Stomach (tissue), 9 donors: ENCODE data around the gene IFITM10. TPM values are rescaled to one million over a fixed set of nuclear protein-coding genes. Genes with fewer than 3 reads are reported as not detected.

Experiments used
- DNase-seq, 2 donors: peaks; one replicate each; pipeline versions ENCODE4 v3.0.0 to v3.0.0-alpha.2; 2013 to 2019
- H3K27ac ChIP-seq, 5 donors: fragments of 200-600 bp in 4 of 5; sonication (generic) in 4 of 5; one replicate each; pipeline ENCODE4 v1.5.1; 2013 to 2019; ENCODE audit warnings: mild to moderate bottlenecking in 1 of 5, moderate library complexity in 1 of 5
- H3K27me3 ChIP-seq, 3 donors: fragments of 200-600 bp; sonication (generic); one replicate each; pipeline ENCODE4 v1.5.1; 2017 to 2019; ENCODE audit warnings: mixed run types in 1 of 3
- H3K36me3 ChIP-seq, 4 donors: fragments of 200-600 bp; sonication (generic); 1 replicate in 3 of 4; 2 replicates in 1 of 4; pipeline ENCODE4 v1.5.1; 2016 to 2019
- H3K4me1 ChIP-seq, 4 donors: fragments of 200-600 bp; sonication (generic); one replicate each; pipeline ENCODE4 v1.5.1; 2016 to 2019
- H3K4me3 ChIP-seq, 4 donors: fragments of 200-600 bp; sonication (generic) in 3 of 4; one replicate each; pipeline ENCODE4 v1.5.1; 2016 to 2019; ENCODE audit warnings: mild to moderate bottlenecking in 1 of 4
- H3K9me3 ChIP-seq, 4 donors: fragments of 200-600 bp; sonication (generic); one replicate each; pipeline ENCODE4 v1.5.1; 2016 to 2019
- CTCF ChIP-seq, 7 experiments: fragments of 450-650 bp in 4 of 7; fragments of 200-600 bp in 3 of 7; sonication (generic) in 3 of 7; IDR thresholded peaks; one replicate each; pipeline ENCODE4 v1.5.1; 2016 to 2019; ENCODE audit warnings: antibody characterized with exemption in 7 of 7, control low read depth in 2 of 7, mild to moderate bottlenecking in 1 of 7
- EP300 ChIP-seq: sonication (generic); formaldehyde crosslinking; IDR thresholded peaks from one replicate; pipeline ENCODE4 v1.6.1; 2017; ENCODE audit warnings: antibody characterized with exemption
- POLR2A ChIP-seq, 4 donors: fragments of 450-650 bp; IDR thresholded peaks; one replicate each; pipeline ENCODE4 v1.6.1; 2016; ENCODE audit warnings: antibody characterized with exemption in 4 of 4, control low read depth in 2 of 4, mild to moderate bottlenecking in 1 of 4, moderate library complexity in 1 of 4
- POLR2AphosphoS5 ChIP-seq, 3 donors: sonication (generic); formaldehyde crosslinking; IDR thresholded peaks; one replicate each; pipeline ENCODE4 v1.6.1; 2016; ENCODE audit warnings: antibody characterized with exemption in 3 of 3
- WGBS, 5 donors: extraction: QIAGEN DNeasy Blood & Tissue Kit in 3 of 5; methylation state at CpG; one replicate each; pipeline versions ENCODE4 v1.1.5 to v1.1.7; 2013 to 2018; 5-methylcytosine and 5-hydroxymethylcytosine counted together
- intact Hi-C: fragments of 100-400 bp; cut with DNase I; formaldehyde crosslinking; loops from one replicate; pipeline ENCODE4 v1.15.1; 2023; ENCODE audit warnings: low total_unique reads
- polyA plus RNA-seq, 3 donors: library from polyadenylated mRNA; stranded (reverse); fragments of 200-250 nt; gene quantifications; one replicate each; pipeline ENCODE4 v1.2.3, GENCODE V29; 2013
- total RNA-seq, 5 donors: library from RNA; depleted of rRNA; stranded (reverse); fragments of >200 nt; gene quantifications; one replicate each; pipeline versions ENCODE4 v1.1.0 to v1.2.3, GENCODE V29; 2014 to 2016
- donor health status: healthy with polysubstance abuse.
- donor health status: Bipolar disorder and iron deficiency.
- donor health status: healthy.

IFITM10 gene
- total and polyA plus RNA-seq, 8 donors, result 0.19 to 1.1 (median 0.84) TPM; not detected in 4

- TF ChIP-seq CTCF (IDR thresholded peaks at IDR 0.05) (no peak), POLR2A (IDR thresholded peaks at IDR 0.05) (no peak), POLR2AphosphoS5 (IDR thresholded peaks at IDR 0.05) (no peak)
- Histone ChIP-seq H3K36me3 (no peaks in the 10 kb centered on the region), H3K4me1 (no peaks in the 10 kb centered on the region), H3K27ac (no peak overlapping the region), H3K27me3 (peaks cover 6 to 84% (median 37%) of the 10 kb centered on the region in 3 donors), H3K9me3 (no peaks in the 10 kb centered on the region), H3K4me3 (no peak overlapping the region)
- intact Hi-C loops, result no loop called here
- 63 to 75% (median 68%) methylated on average over 9 of the region's 9 CpGs for WGBS, 5 donors
- no peak for DNase-seq
Observed at GRCh38 chr11:1729692-1730011, 20.7 kb downstream of the IFITM10 start.

DNA sequence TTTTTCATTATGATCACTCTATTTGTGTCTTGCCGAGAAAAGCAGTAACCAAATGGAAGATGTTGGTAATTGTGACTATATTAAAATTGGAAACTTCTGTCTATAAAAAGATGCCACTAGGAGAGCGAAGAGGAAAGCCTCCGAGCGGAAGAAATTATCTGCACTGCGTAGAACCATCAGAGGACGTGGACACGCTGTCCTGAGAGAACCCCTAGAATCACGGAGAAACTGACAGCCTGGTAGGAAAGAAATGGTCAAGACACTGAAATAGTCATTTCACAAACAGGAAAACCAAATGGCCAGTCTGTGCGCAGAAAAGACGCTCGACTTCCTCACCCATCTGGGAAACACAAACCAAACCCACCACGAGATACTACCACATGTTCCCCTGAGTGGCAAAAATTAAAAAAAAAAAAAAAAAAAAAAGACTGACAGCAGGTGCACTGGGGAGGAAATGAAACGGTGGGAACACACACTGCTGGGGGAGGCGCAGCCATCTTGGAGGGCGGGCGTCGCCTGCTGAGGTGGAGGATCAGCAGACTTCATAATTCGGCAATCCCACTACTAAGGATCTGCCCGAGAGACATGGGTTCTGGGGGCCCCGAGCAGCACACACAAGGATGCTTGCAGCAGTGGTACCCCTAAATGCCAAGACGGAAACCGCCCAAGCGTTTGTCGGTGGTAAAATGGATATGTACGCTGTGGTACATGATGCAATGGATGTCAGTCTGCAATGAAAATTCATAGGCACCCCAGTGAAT is 21.3 kb downstream of the IFITM10 start:
- TF ChIP-seq POLR2A (IDR thresholded peaks at IDR 0.05) (no peak), CTCF (IDR thresholded peaks at IDR 0.05) (no peak), EP300 (no peak), POLR2AphosphoS5 (IDR thresholded peaks at IDR 0.05) (no peak)
- Histone ChIP-seq H3K36me3 (no peaks in the 10 kb centered on the region), H3K4me1 (no peaks in the 10 kb centered on the region), H3K9me3 (no peaks in the 10 kb centered on the region), H3K27me3 (peaks cover 6 to 80% (median 31%) of the 10 kb centered on the region in 3 donors), H3K4me3 (no peak overlapping the region), H3K27ac (no peak overlapping the region)
- intact Hi-C loops, result no loop called here
- DNase-seq, result no peak
- 74 to 83% (median 76%) methylated on average over 25 of the region's 25 CpGs for WGBS, 5 donors

GRCh38 chr11:1728301-1728700 is 22.1 kb downstream of the IFITM10 start:
- Histone ChIP-seq H3K4me1 (no peaks in the 10 kb centered on the region), H3K27ac (no peak overlapping the region), H3K27me3 (peaks cover 5 to 74% (median 27%) of the 10 kb centered on the region in 3 donors), H3K9me3 (no peaks in the 10 kb centered on the region), H3K36me3 (no peaks in the 10 kb centered on the region), H3K4me3 (no peak overlapping the region)
- WGBS, 5 donors, result 57 to 63% (median 60%) methylated on average over 4 of the region's 4 CpGs
- intact Hi-C loops, result no loop called here
- TF ChIP-seq EP300 (no peak), CTCF (IDR thresholded peaks at IDR 0.05) (no peak), POLR2AphosphoS5 (IDR thresholded peaks at IDR 0.05) (no peak), POLR2A (IDR thresholded peaks at IDR 0.05) (no peak)
- DNase-seq, result no peak

GRCh38 chr11:1727861-1728260 is 22.5 kb downstream of the IFITM10 start:
- Histone ChIP-seq H3K36me3 (no peaks in the 10 kb centered on the region), H3K4me1 (no peaks in the 10 kb centered on the region), H3K9me3 (no peaks in the 10 kb centered on the region), H3K27ac (no peak overlapping the region), H3K4me3 (no peak overlapping the region), H3K27me3 (peaks cover under 1 to 70% (median 22%) of the 10 kb centered on the region in 3 donors)
- DNase-seq, result no peak
- 75 to 81% (median 79%) methylated on average over 9 of the region's 9 CpGs for WGBS, 5 donors
- intact Hi-C loops, result no loop called here
- TF ChIP-seq POLR2A (IDR thresholded peaks at IDR 0.05), result no peak
- no peak for TF ChIP-seq EP300
- TF ChIP-seq CTCF (IDR thresholded peaks at IDR 0.05), result no peak
- no peak for TF ChIP-seq POLR2AphosphoS5 (IDR thresholded peaks at IDR 0.05)
